Brain pericyte (primary cell): Measurements from ENCODE around the gene COL28A1.
"Not testable (repeated sequence)": the region's sequence is repeated elsewhere in the genome, so short reads cannot be mapped to it uniquely, and the experiment has no call there.

Experiments
- DNase-seq: peaks from one replicate; pipeline ENCODE4 v3.0.0-alpha.2; 2012; ENCODE audit warnings: low read depth, low spot score

Gene COL28A1

GRCh38 chr7:7474436-7474835 lies 61.2 kb downstream of the COL28A1 start:
- DNase-seq = no peak

GRCh38 chr7:7464991-7465765 lies 70.5 kb downstream of the COL28A1 start:
- DNase-seq = not testable (repeated sequence)

- DNase-seq = no peak
Observed at GRCh38 chr7:7454000-7454399, 81.7 kb downstream of the COL28A1 start.

GRCh38 chr7:7452652-7453051 lies 83.0 kb downstream of the COL28A1 start:
- no peak for DNase-seq

- DNase-seq = no peak
Observed at GRCh38 chr7:7452119-7452518, 83.6 kb downstream of the COL28A1 start.

- no peak for DNase-seq
Observed at GRCh38 chr7:7449055-7449454, 86.6 kb downstream of the COL28A1 start.

- no peak for DNase-seq
Observed at GRCh38 chr7:7446616-7447015, 89.1 kb downstream of the COL28A1 start.

GRCh38 chr7:7443806-7444350 lies 91.8 kb downstream of the COL28A1 start:
- DNase-seq = no peak

- DNase-seq = no peak
Observed at GRCh38 chr7:7439564-7439963, 96.1 kb downstream of the COL28A1 start.

GRCh38 chr7:7438851-7439250 lies 96.8 kb downstream of the COL28A1 start:
- DNase-seq = peak; percentile 91

GRCh38 chr7:7435978-7436377 lies 99.7 kb downstream of the COL28A1 start:
- DNase-seq = no peak

- DNase-seq = no peak
Observed at GRCh38 chr7:7434329-7434728, 101.3 kb downstream of the COL28A1 start.

- no peak for DNase-seq
Observed at GRCh38 chr7:7433811-7434210, 101.9 kb downstream of the COL28A1 start.

- DNase-seq = no peak
Observed at GRCh38 chr7:7432979-7433378, 102.7 kb downstream of the COL28A1 start.

GRCh38 chr7:7428806-7429205 lies 106.9 kb downstream of the COL28A1 start:
- DNase-seq = peak; percentile 59

GRCh38 chr7:7427363-7427762 lies 108.3 kb downstream of the COL28A1 start:
- DNase-seq = no peak

GRCh38 chr7:7426676-7427075 lies 109.0 kb downstream of the COL28A1 start:
- DNase-seq = peak; percentile 85

GRCh38 chr7:7425321-7425720 lies 110.4 kb downstream of the COL28A1 start:
- no peak for DNase-seq

- peak; percentile 38 for DNase-seq
Observed at GRCh38 chr7:7424151-7424873, 111.4 kb downstream of the COL28A1 start.

GRCh38 chr7:7422641-7423040 lies 113.0 kb downstream of the COL28A1 start:
- DNase-seq = no peak

GRCh38 chr7:7421826-7422225 lies 113.8 kb downstream of the COL28A1 start:
- no peak for DNase-seq

GRCh38 chr7:7418997-7419396 lies 116.7 kb downstream of the COL28A1 start:
- DNase-seq = no peak

- no peak for DNase-seq
Observed at GRCh38 chr7:7417851-7418250, 117.8 kb downstream of the COL28A1 start.
